ENCODE results near the gene LNX2.
A peak's percentile ranks its signal among the peaks of the same experiment; 100 is the strongest.
"Not testable (repeated sequence)": the region's sequence is repeated elsewhere in the genome, so short reads cannot be mapped to it uniquely, and the experiment has no call there.

The LNX2 gene

DNA sequence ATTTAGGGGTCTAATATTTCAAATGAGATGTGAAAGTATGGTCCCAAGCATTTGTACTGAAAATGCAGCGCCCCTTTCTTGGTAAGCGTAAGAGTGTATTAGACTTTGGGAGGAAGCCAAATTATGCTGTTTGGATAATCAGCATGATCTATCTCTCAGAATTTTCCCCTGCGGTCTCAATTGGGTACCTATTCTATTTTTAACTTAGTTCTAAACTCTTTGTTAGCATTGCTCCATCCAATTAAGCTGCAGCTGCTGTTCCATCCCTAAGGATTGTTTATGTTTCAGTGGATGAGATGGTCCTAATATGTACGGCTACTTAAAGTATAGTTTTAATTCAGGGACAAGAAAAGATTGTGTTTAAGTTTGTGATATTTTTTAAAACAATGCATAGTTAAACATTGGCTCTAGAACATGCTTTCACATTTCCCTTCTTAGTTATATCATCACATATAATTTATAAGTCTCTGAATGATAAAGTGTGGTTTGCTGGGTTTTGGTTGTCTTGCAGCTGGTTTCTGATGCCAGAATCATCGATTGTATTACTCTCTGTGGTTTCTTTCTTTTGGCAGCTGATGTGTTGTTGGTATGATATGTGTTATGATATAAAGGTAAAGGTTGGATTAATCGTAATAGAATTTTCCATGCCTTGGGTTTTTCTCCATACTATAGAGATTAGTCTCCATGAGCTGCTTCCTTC lies 16.4 kb upstream of the LNX2 start:
- no peak for DNase-seq

DNA sequence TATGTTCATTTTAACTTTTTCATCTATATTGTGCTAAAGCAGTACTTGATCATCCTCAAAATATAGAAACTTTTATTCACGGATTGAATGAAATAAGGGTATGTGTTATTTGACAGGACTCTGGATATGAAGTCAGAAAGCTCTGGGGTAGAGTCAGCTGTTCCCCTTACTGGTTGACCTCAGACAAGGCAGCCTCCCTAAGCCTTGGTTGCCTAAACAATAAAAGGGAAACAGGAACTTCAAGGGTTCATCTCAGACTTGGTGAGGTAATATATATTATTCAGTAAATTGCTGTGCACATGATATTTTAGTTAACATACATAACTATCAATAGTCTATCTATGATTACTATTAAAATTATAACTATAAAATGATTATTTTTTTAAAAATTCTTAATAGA lies 14.9 kb upstream of the LNX2 start:
- peak; percentile 63 for DNase-seq

DNA sequence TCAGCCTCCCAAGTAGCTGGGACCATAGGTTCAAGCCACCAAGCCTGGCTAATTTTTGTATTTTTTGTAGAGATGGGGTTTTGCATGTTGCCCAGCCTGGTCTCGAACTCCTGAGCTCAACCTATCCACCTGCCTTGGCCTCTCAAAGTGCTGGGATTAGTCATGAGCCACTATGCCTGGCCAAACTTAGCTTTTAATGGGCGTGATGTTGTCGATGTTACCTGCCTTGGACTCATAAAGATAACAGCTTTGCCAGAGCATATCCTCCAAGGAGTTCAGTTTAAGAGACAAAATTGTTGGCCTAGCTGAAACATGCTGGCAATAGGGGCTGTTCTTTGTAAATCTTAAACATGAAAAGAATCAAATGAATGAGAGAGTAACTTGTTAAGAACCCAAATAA lies 14.5 kb upstream of the LNX2 start:
- no peak for DNase-seq

DNA sequence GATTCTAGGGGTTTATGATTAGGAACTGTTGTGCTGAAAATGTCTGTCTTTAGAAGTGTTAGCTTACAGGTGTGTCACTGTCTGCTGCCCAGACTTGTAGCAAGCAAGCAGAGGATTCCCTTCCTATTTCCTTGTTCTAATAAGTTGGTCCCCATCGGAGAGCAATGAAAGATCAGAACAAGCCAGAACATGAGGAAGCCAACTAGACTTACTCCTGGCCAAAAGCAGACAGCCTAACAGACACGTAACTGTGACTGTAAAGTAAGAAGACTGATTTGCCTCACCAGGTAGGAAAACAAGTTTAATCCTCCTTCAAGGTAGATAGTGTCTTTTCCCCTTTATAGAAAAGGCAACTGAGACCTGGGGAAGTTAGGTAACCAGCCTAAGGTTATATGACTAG lies 13.9 kb upstream of the LNX2 start:
- no peak for DNase-seq

DNA sequence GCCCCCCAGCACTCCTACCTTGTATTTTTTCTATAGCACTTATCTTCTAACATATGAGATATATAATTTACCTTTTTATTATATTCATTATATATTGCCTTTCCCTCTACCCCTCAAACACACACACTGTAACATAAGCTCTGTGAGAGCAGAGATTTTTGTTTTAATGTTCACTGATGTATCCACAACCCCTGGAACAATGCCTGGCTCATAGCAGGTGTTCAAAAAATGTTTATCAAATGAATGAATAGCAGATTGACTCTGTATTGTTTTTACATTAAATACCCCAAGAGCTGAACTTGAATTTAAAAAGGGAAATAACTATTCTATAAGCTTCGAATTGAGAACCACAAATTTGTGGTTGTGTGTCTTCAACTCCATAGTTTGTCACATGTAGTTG lies 12.3 kb upstream of the LNX2 start:
- no peak for DNase-seq

DNA sequence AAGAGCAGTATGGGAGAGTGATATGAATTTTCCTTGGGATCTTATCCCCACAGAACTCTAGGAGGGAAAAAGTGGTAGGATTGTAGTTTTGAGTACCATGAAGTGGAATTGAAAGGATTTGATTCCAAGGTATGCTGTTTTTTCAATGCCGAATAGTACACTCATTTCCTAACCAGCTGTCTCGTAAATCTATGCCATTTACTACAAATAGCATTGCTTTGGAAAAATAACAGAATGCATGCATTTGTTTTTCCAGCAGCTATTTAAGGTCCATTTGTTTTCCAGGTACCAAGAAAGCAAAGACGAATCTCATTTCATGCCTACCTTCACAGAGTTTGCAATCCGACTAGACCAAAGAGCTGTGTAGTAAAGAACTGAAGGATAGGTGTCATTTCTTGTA lies 11.9 kb upstream of the LNX2 start:
- no peak for DNase-seq

DNA sequence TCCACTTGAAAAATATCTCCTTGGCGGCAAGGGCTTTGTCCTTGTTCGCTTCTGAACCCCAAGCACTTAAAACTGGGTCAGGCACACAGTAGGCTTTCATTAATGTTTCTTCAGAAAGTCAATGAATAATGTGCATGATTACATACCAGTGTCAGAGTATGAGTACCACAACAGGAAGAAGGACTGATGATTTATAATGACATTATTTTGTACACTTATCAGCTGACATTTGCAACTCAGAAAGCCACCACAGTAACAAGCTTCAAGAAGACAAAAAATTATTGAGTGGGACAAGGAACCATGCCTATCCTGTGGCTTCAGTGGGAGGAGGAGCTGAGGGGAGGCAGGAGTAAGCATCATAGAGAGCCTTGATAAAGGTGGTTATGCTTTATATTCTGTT lies 11.3 kb upstream of the LNX2 start:
- DNase-seq = no peak

DNA sequence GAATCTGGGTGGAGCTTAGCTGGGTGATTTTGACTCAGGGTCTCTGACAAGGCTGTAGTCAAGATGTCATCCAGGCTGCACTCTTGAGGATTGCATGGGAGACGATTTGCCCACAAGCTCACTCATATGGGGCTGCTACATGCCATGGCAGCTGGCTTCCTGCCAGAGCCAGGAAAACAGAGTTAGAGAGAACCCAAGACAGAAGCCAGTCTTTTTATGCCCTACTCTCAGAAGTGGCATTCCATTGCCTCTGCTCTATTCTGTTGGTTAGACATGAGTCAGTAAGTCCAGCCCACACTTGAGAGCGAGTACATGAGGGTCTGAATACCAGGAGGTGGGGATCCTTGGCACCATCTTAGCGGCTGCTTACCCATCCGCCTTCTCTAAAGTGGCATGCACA lies 10.8 kb upstream of the LNX2 start:
- no peak for DNase-seq

DNA sequence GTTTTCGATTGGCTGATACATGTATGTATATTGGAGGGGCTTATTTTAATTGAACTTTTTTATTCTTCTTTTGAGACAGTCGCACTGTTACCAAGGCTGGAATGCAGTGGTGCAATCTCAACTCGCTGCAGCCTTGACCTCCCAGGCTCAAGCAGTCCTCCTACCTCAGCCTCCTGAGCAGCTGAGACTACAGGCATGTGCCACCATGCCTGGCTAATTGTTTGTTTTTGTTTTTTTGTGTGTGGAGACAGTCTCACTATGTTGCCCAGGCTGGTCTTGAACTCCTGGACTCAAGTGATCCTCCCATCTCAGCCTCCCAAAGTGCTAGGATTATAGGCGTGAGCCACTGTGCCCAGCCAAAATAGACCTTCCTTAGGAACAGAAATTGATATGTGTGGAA lies 8.4 kb upstream of the LNX2 start:
- DNase-seq = not testable (repeated sequence)

DNA sequence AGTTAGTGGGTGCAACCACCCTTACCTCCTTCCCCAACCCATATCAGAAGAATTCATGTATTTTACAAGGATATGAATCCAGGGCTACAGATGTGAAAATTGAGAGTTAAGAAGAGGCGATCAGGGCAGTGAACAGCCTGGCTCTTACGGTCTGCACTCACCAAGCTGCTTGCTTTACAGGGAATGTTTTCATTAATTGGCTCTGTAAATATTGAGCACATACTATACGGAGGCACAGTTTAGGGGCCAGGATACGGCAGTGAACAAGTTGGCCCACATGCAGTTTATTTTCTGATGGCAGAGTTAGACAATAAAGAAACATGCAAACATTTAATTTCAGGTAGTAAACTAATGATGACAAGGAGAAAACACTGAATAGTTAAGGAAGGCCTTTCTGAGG lies 7.8 kb upstream of the LNX2 start:
- no peak for DNase-seq

DNA sequence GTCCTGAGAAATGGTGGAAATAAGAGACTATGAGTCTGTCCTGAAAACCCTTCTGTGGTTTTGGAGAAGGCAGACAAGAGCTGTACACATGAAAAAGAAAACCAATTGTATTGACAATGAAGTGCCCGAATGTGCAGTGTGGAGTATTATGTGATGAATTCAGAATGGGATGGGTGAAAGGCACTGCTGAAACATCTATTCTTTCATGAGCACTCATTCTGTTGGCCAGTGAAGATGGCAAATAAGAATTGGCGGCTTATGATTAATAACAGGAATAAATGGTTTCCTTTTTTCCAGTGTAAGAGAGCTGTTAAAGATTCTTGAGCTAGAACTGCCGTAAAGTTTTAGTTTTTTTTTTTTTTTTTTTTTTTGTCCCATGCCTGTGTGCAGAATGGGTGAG lies 7.1 kb upstream of the LNX2 start:
- DNase-seq = no peak

DNA sequence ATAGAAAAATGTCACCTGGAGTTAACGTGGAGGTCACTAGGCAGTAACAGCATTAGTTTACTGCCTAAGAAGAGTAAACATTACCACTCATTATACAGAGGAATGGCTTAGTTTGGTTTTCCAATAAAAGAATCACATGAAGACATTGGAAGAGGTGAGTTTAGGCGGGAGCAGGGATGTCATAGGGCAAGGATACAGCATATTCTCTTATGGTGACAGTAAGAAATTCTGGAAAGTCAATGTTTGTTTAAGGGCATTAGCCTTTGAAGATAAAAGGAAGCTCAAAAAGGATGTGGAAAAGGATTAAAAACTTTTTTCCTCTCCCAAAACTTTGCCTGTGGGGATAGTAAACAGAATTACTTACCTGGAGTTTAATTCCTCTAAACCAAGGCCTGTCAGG lies 5.5 kb upstream of the LNX2 start:
- no peak for DNase-seq

DNA sequence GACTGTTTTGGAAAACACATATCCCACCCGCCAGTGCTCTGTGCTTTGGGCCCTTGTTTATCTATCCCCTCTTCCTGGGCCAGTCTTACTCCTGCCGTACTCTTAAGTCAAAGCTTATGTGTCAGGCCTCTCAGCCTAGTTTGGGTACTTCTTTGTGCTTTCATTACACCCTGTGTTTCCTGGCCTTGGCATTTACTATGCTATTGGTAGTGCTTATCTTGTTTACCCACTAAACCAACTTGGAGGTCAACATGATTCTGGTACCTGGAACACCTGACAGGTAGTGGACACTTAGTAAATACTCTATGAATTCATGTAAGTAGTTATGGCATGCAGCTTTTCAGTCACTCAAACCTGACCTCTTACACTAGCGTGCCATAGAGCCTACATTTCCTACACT lies 3.7 kb upstream of the LNX2 start:
- DNase-seq = no peak

DNA sequence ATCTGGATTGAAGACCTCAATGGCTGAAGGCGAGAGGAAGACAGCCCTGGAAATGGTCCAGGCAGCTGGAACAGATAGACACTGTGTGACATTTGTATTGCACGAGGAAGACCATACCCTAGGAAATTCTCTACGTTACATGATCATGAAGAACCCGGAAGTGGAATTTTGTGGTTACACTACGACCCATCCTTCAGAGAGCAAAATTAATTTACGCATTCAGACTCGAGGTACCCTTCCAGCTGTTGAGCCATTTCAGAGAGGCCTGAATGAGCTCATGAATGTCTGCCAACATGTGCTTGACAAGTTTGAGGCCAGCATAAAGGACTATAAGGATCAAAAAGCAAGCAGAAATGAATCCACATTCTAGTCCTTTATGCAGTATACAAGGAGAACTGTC lies 2.6 kb upstream of the LNX2 start:
- DNase-seq = no peak

DNA sequence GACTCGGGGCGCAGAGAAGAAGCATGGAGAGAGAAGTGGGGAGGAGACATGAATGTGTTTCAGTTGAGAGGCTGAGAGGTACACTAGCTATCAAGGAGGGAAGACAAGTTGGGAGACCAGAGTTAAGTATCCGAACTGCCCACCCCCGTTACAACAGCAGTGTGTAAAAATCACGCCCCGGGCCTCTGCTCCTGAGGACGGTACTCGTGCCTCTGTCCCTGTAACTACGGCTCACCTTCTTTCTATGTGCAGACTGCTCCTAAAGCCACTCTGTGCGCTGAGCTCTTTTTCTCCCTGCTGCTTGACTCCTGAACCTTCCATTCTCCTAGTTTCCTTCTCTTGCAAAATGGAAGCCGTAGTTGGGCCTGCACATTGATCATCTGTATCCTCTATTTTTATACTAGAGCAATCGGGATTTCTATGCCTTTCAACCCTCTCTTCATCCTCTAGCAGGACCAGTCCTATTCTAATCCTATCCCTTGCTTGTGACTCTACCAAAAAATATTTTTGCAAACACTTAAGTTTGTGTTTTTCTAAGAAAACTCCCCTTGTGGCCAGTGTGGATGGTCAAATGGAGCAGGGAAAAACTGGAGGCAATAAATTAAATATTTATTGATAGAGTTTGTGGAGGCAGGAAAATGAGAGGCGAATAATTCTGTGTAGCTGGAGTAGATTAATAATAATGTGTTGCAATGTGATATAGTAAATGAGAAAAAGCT lies 1.9 kb upstream of the LNX2 start:
- no peak for DNase-seq

DNA sequence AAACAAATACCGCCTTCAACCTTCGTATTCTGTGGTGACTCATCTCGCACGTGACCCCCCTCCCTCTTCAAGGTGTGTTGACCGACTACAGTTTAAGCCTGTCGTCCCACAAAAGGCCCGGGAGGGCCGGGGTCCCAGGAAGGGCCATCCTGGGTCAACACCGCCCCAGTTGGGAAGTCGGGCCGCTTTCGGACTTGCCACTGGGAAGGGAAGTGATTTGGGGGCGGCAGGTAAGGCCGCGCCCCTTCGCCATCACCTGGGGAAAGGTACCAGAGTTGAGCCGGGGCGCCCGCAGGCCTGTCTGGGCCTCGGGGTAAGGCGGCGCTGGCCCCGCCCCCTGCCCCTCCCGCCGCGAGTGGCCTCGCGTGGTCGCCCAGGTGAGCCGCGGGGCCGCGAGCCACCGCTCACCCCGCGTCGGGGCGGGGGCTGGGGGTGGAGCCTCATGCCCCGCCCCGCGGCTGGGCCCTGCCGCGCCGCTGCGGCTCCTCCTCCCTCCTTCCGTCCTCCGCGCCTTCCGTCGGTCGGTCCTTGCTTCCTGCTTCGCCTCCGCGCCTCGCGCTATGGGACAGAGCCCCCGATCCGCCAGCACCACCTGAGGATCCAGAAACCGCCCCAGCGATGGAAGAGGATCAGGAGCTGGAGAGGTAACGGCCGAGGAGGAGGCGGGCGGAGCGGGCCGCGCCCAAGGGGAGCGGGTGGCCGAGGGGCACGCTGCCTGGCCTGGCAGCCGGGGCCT lies 1.2 kb upstream of the LNX2 start, which contains the start of gene POLR1D:
Gene POLR1D (plus strand): TSS at position 527 of the 736 bp plus-strand sequence. CDS start 92 bp downstream, at position 619.
- peak; percentile 63 for DNase-seq

DNA sequence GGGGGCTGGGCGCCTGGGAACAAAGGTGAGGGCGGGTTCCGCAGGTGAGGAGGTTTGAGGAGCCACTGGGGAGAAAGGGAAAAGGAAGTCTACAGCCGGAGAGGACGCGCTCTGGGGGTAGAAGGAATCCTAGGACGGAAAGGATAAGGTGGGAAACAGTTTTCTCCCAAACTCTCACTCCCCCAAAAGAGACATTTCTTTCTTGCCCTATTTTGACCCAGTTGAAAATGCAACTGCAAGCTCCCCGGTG lies 712 bp upstream of the LNX2 start:
- no peak for DNase-seq

DNA sequence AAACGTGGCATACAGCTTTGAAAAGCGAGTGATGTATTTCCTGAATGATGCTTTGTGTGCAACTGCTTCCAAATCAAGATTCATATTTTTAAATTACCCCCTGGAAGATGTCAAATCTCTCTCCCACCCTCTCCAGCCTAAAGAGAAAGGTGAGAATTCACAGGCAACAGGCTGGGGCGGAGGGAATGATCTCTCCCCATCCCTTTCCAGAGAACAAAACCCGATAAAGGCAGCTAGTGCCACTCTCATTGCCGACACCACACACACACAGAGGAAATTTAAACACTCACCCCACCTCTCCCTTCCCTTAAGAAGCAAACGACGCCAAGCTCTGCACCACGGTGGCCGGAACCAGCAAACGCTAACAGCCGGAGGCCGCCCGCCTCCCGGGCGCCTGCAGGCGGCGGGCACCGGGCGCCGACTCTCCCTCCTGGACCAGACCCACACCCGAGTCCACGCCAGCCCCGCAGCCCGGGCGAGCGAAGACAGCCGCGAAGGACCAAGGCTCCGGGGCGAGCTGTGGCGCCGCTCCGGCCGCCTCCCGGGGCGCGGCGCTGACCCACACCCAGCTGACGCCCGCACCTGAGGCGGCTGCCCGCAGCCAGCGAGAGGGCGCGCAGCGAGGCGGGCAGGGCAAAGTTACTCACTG lies 477 bp downstream of the LNX2 start:
- DNase-seq = no peak

DNA sequence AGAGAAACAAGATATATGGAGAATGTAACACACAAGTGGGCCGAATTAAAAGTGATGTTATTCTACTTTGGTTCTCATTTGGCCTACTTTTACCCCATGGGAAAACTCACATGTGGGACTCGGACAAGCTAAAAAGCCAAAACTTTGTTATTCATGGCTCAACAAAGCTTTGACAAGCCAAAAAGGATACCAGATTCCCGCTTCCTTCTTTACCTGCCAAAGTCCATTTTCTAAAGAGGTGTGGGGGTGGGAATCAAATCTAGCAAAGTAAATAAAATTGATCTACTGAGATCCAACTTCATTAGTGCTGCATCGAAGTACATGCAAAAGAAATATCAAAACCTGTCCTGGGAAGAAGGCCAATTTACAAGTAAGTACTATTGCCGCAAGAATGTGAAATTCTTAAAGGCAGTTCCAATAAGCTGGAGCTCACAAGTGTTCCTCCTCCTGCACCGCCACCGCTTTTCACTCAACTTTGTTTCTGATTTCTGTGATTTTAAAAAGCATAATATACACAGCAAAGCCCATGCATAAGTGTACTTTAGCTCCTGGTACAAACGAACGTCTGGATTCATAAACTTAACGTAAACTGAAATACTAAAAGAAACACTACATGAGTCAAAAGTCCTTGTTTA lies 1.1 kb downstream of the LNX2 start:
- no peak for DNase-seq

DNA sequence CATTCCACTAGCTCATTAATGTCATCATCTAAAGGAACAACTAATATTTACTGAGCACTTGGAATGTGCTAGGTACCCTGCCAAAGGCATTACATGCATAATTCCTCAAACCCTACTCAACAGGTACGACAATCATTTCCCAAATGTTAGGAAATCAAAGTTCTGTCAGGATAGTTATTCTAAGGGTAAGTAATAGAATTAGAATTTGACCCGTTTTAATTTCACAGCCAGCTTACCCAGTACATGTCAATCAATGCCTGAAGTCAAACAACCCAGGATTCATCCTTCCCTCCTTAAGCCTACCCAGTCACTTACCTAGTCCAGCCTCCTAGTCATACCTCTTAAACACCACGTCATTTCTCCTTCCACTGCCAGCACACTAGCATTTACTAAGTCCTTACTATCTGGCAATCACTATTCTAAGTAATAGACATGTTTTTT lies 2.4 kb downstream of the LNX2 start:
- DNase-seq = no peak

DNA sequence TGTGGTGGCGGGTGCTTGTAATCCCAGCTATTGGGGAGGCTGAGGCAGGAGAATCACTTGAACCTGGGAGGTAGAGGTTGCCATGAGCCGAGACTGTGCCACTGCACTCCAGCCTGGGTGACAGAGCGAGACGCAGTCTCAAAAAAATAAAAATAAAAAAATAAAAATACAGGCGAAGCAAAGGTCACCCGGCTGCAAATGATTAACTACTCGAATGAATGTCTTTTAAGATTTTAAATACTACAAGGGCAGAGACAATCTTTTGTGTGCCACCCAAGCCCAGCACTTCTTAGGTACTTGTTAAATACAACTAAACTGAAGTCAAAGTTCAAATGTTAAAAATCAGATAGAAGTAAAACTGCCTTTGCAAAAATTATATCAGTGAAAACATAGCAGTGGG lies 6.7 kb downstream of the LNX2 start:
- no peak for DNase-seq

DNA sequence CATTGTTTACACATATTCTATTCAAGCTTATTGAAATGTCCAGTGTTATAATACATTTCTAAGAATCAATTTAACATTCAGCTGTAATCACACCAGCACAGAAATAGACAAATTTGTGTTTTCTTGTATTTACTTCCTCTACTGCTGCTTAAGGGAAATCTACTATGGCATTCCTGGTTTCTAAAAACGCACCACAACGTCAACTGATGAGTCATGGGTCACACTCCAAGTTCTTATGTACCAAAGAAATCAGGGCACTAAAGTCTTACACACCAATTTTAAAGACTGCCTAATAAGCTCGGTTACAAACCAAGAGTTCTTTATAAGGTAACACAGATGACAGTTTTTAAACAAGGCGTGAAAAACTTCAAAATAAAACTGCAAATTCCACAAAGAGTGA lies 13.2 kb downstream of the LNX2 start:
- DNase-seq = no peak

DNA sequence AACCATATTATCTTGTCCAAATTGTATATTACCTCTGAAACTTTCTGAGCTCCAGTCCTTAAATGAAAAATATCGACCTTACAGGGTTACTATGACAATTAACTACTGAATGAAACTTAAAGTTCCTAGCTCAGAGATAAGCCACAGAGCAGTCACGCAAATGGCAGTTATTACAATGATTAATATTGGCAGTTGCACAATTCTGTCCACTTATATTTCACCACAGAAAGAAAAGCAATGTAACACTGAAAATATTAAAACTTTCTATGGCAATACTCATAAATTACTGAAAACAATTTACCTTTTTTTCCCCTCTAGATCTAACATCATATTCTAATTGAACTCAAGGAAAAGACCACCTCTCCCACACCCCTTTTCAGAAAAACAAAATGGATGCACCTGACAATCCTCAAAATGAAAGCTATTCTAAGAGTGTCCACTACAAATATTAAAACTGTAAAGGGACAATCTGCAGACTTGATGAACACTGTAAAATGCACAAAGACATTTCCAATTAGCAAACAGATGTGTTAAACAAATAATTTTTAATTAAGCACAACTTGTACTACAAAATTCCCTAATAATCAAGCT lies 14.6 kb downstream of the LNX2 start:
- DNase-seq = no peak
